GM23338 (cell line): ENCODE results near the gene UBE2G1. TPM values are rescaled to one million over a fixed set of nuclear protein-coding genes. Genes with fewer than 3 reads are reported as not detected.
A peak's percentile ranks its signal among the peaks of the same experiment; 100 is the strongest.

Experiments used
- ATAC-seq: fragments of 200-7000 bp; cut with Tn5 transposase; 3 replicates; pipeline ENCODE4 v1.9.1; 2020
- DNase-seq: peaks from one replicate; pipeline ENCODE4 v3.0.0-alpha.2; 2015; ENCODE audit warnings: low spot score
- H2AFZ ChIP-seq: fragments of 200-600 bp; sonication (generic); 2 replicates; pipeline ENCODE4 v1.8.0; 2016; ENCODE audit warnings: antibody characterized with exemption, mild to moderate bottlenecking, moderate library complexity
- H3F3A ChIP-seq: fragments of 200-600 bp; sonication (generic); replicated peaks from 2 replicates; pipeline ENCODE4 v1.8.0; 2017; ENCODE audit warnings: antibody characterized with exemption, mixed run types, low read depth
- H3K27ac ChIP-seq: fragments of 200-600 bp; sonication (generic); 2 replicates; pipeline ENCODE4 v1.6.1; 2016; ENCODE audit warnings: low read depth
- H3K27me3 ChIP-seq: fragments of 200-600 bp; sonication (generic); 2 replicates; pipeline ENCODE4 v1.8.0; 2016; ENCODE audit warnings: mild to moderate bottlenecking, mixed run types, moderate library complexity; ENCODE audit not compliant: insufficient read depth
- H3K36me3 ChIP-seq: fragments of 200-600 bp; sonication (generic); 2 replicates; pipeline ENCODE4 v1.8.0; 2016; ENCODE audit warnings: mild to moderate bottlenecking; ENCODE audit not compliant: insufficient read depth
- H3K4me1 ChIP-seq: fragments of 200-600 bp; sonication (generic); 2 replicates; pipeline ENCODE4 v1.8.0; 2016; ENCODE audit warnings: mild to moderate bottlenecking, moderate library complexity; ENCODE audit not compliant: insufficient read depth
- H3K4me2 ChIP-seq: fragments of 200-600 bp; sonication (generic); 2 replicates; pipeline ENCODE4 v1.7.1; 2017; ENCODE audit warnings: mixed run types
- H3K4me3 ChIP-seq: fragments of 200-600 bp; sonication (generic); 2 replicates; pipeline ENCODE4 v1.6.1; 2016; ENCODE audit warnings: mixed run types
- H3K79me2 ChIP-seq: fragments of 200-600 bp; sonication (generic); replicated peaks from 2 replicates; pipeline ENCODE4 v1.8.0; 2017; ENCODE audit warnings: mild to moderate bottlenecking; ENCODE audit not compliant: insufficient read depth
- H3K9me2 ChIP-seq: fragments of 200-600 bp; sonication (generic); 2 replicates; pipeline ENCODE4 v1.8.0; 2017; ENCODE audit not compliant: insufficient read depth
- H4K20me1 ChIP-seq: fragments of 200-600 bp; sonication (generic); replicated peaks from 2 replicates; pipeline ENCODE4 v1.8.0; 2017; ENCODE audit warnings: mild to moderate bottlenecking; ENCODE audit not compliant: insufficient read depth
- H3K27ac Mint-ChIP-seq: 2 replicates; pipeline ENCODE4 v1.8.0; 2020; ENCODE audit warnings: inconsistent platforms, mild to moderate bottlenecking, moderate library complexity, mixed read lengths
- H3K27me3 Mint-ChIP-seq: 3 replicates; pipeline ENCODE4 v1.8.0; 2022; ENCODE audit warnings: low read depth, mild to moderate bottlenecking, moderate library complexity, mixed read lengths, inconsistent platforms; ENCODE audit not compliant: insufficient read depth, poor library complexity
- H3K36me3 Mint-ChIP-seq: 3 replicates; pipeline ENCODE4 v1.8.0; 2021; ENCODE audit warnings: low read depth, mild to moderate bottlenecking, inconsistent platforms, moderate library complexity, mixed read lengths
- H3K4me1 Mint-ChIP-seq: 3 replicates; pipeline ENCODE4 v1.8.0; 2020; ENCODE audit warnings: mild to moderate bottlenecking, inconsistent platforms, mixed read lengths
- H3K4me3 Mint-ChIP-seq: 3 replicates; pipeline ENCODE4 v1.8.0; 2021; ENCODE audit warnings: moderate library complexity, mild to moderate bottlenecking, inconsistent platforms, mixed read lengths
- H3K9me3 Mint-ChIP-seq: 3 replicates; pipeline ENCODE4 v1.8.0; 2020; ENCODE audit warnings: moderate library complexity, mild to moderate bottlenecking, inconsistent platforms, mixed read lengths
- CREB1 ChIP-seq: fragments of 250-450 bp; sonication (Bioruptor Pico); IDR thresholded peaks from 2 replicates; pipeline ENCODE4 v1.5.0; 2020; ENCODE audit warnings: low read depth, mild to moderate bottlenecking, moderate library complexity
- ETS1 ChIP-seq: IDR thresholded peaks from 2 replicates; pipeline ENCODE4 v1.6.1; 2016; ENCODE audit warnings: antibody characterized with exemption
- EZH2 ChIP-seq: fragments of 200-600 bp; sonication (generic); IDR thresholded peaks from one replicate; pipeline ENCODE4 v1.8.0; 2017; ENCODE audit warnings: antibody characterized with exemption, mild to moderate bottlenecking, low read depth; ENCODE audit not compliant: unreplicated experiment
- EZH2phosphoT487 ChIP-seq: fragments of 200-600 bp; sonication (generic); IDR thresholded peaks from one replicate; pipeline ENCODE4 v1.8.1; 2018; ENCODE audit warnings: antibody characterized with exemption; ENCODE audit not compliant: unreplicated experiment
- JUNB ChIP-seq: IDR thresholded peaks from one replicate; pipeline ENCODE4 v1.6.1; 2016; ENCODE audit warnings: antibody characterized with exemption; ENCODE audit not compliant: unreplicated experiment
- NANOG ChIP-seq: IDR thresholded peaks from 2 replicates; pipeline ENCODE4 v1.6.1; 2016; ENCODE audit warnings: antibody characterized with exemption, borderline replicate concordance
- POLR2AphosphoS5 ChIP-seq: IDR thresholded peaks from 2 replicates; pipeline ENCODE4 v1.6.1; 2016; ENCODE audit warnings: antibody characterized with exemption, low read depth
- STAT1 ChIP-seq: IDR thresholded peaks from one replicate; pipeline ENCODE4 v1.6.1; 2016; ENCODE audit warnings: antibody characterized with exemption; ENCODE audit not compliant: unreplicated experiment
- ZNF114 ChIP-seq: fragments of 250-450 bp; sonication (Bioruptor Pico); IDR thresholded peaks from 2 replicates; pipeline ENCODE4 v1.5.0; 2020; ENCODE audit warnings: mild to moderate bottlenecking, moderate library complexity
- ZNF331 ChIP-seq: fragments of 250-450 bp; sonication (Bioruptor Pico); IDR thresholded peaks from 2 replicates; pipeline ENCODE4 v1.5.0; 2020; ENCODE audit warnings: low read depth, mild to moderate bottlenecking, moderate library complexity
- ZNF462 ChIP-seq: fragments of 250-450 bp; sonication (Bioruptor Pico); IDR thresholded peaks from 2 replicates; pipeline ENCODE4 v1.5.0; 2020; ENCODE audit warnings: mild to moderate bottlenecking, moderate library complexity
- polyA plus RNA-seq: library from polyadenylated mRNA; unstranded; fragments of >200 nt; fragmentation: Nextera tagmentation; extraction: Ambion mirVana; gene quantifications from 2 replicates; pipeline ENCODE4 v1.2.1, GENCODE V29; 2016
- total RNA-seq: library from RNA; depleted of rRNA; stranded (reverse); fragments of >200 nt; shearing (Covaris generic); gene quantifications from 2 replicates; pipeline ENCODE4 v1.2.3, GENCODE V29; 2014
- TF ChIP-seq, protein P1 (sequence below), 2 experiments: fragments of 200-600 bp in 1 of 2; sonication (generic) in 1 of 2; conservative IDR thresholded peaks; 2 replicates each; pipeline versions ENCODE4 v1.5.1 to v1.6.1; 2016 to 2017; ENCODE audit warnings: antibody characterized with exemption in 2 of 2, low read depth in 2 of 2, mild to moderate bottlenecking in 2 of 2, moderate library complexity in 1 of 2
- TF ChIP-seq, protein P2 (sequence below): IDR thresholded peaks from one replicate; pipeline ENCODE4 v1.6.1; 2018; ENCODE audit warnings: antibody characterized with exemption; ENCODE audit not compliant: unreplicated experiment

UBE2G1 gene
- total and polyA plus RNA-seq, 2 experiments from 2014 or later, result 71.9 to 145 TPM

GRCh38 chr17:4314179-4314578 lies 52.3 kb downstream of the UBE2G1 start:
- Histone ChIP-seq H4K20me1 (peaks cover 62% of the 10 kb centered on the region), H3K4me3 (no peak overlapping the region), H3K4me1 (peaks cover 42% of the 10 kb centered on the region), H3K9me2 (no peaks in the 10 kb centered on the region), H3K36me3 (no peaks in the 10 kb centered on the region), H3K4me2 (no peak overlapping the region), H3F3A (no peaks in the 10 kb centered on the region), H2AFZ (no peak overlapping the region), H3K27ac (peak overlapping the region; percentile 15), H3K79me2 (peaks cover 100% of the 10 kb centered on the region), H3K27me3 (no peaks in the 10 kb centered on the region)
- Mint-ChIP-seq H3K27ac (0 out of 2 replicates have a peak overlapping the region, but pooled peaks have one; percentile 74), H3K27me3 (peaks cover 6% of the 10 kb centered on the region), H3K9me3 (peaks cover 12% of the 10 kb centered on the region; the same call in 2 of the 3 replicates), H3K4me3 (no peak overlapping the region), H3K36me3 (peaks cover 38% of the 10 kb centered on the region), H3K4me1 (peaks cover 55% of the 10 kb centered on the region)
- ATAC-seq, result no peak
- TF ChIP-seq ZNF114 (CRISPR knock-in tag), result no peak
- no peak for TF ChIP-seq STAT1
- no peak for TF ChIP-seq ZNF462 (CRISPR knock-in tag)
- TF ChIP-seq, protein P1, sequence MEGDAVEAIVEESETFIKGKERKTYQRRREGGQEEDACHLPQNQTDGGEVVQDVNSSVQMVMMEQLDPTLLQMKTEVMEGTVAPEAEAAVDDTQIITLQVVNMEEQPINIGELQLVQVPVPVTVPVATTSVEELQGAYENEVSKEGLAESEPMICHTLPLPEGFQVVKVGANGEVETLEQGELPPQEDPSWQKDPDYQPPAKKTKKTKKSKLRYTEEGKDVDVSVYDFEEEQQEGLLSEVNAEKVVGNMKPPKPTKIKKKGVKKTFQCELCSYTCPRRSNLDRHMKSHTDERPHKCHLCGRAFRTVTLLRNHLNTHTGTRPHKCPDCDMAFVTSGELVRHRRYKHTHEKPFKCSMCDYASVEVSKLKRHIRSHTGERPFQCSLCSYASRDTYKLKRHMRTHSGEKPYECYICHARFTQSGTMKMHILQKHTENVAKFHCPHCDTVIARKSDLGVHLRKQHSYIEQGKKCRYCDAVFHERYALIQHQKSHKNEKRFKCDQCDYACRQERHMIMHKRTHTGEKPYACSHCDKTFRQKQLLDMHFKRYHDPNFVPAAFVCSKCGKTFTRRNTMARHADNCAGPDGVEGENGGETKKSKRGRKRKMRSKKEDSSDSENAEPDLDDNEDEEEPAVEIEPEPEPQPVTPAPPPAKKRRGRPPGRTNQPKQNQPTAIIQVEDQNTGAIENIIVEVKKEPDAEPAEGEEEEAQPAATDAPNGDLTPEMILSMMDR (conservative IDR thresholded peaks at IDR 0.05; ENCODE audit: low read depth in 2 of 2), result no peak
- TF ChIP-seq POLR2AphosphoS5, result no peak
- TF ChIP-seq ZNF331 (CRISPR knock-in tag), result no peak
- no peak for TF ChIP-seq JUNB
- TF ChIP-seq, protein P2, sequence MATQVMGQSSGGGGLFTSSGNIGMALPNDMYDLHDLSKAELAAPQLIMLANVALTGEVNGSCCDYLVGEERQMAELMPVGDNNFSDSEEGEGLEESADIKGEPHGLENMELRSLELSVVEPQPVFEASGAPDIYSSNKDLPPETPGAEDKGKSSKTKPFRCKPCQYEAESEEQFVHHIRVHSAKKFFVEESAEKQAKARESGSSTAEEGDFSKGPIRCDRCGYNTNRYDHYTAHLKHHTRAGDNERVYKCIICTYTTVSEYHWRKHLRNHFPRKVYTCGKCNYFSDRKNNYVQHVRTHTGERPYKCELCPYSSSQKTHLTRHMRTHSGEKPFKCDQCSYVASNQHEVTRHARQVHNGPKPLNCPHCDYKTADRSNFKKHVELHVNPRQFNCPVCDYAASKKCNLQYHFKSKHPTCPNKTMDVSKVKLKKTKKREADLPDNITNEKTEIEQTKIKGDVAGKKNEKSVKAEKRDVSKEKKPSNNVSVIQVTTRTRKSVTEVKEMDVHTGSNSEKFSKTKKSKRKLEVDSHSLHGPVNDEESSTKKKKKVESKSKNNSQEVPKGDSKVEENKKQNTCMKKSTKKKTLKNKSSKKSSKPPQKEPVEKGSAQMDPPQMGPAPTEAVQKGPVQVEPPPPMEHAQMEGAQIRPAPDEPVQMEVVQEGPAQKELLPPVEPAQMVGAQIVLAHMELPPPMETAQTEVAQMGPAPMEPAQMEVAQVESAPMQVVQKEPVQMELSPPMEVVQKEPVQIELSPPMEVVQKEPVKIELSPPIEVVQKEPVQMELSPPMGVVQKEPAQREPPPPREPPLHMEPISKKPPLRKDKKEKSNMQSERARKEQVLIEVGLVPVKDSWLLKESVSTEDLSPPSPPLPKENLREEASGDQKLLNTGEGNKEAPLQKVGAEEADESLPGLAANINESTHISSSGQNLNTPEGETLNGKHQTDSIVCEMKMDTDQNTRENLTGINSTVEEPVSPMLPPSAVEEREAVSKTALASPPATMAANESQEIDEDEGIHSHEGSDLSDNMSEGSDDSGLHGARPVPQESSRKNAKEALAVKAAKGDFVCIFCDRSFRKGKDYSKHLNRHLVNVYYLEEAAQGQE, result no peak
- TF ChIP-seq CREB1 (CRISPR knock-in tag), result no peak
- TF ChIP-seq ETS1, result no peak
- TF ChIP-seq EZH2, result no peak
- TF ChIP-seq EZH2phosphoT487, result no peak
- no peak for TF ChIP-seq NANOG
- no peak for DNase-seq
